Trophoblast cell (in vitro differentiated cells and primary cell): ENCODE data around the gene SLC28A3.

Experiments used
- DNase-seq, 2 donors: peaks; one replicate each; pipeline ENCODE4 v3.0.0-alpha.2; 2016
- H2AFZ ChIP-seq: 2 replicates; pipeline ENCODE4 v1.6.1; 2013; ENCODE audit warnings: low read length, moderate library complexity, mild to moderate bottlenecking; ENCODE audit not compliant: insufficient read depth, poor library complexity
- H2AK5ac ChIP-seq: 2 replicates; pipeline ENCODE4 v1.6.1; 2013; ENCODE audit warnings: mild to moderate bottlenecking, low read length
- H2BK120ac ChIP-seq: 2 replicates; pipeline ENCODE4 v1.6.1; 2013; ENCODE audit warnings: low read length, mild to moderate bottlenecking, moderate library complexity; ENCODE audit not compliant: insufficient read depth, poor library complexity
- H2BK12ac ChIP-seq: 2 replicates; pipeline ENCODE4 v1.6.1; 2013; ENCODE audit warnings: mild to moderate bottlenecking, low read length, moderate library complexity
- H2BK5ac ChIP-seq: 2 replicates; pipeline ENCODE4 v1.6.1; 2013; ENCODE audit warnings: low read length, low read depth, moderate library complexity, mild to moderate bottlenecking; ENCODE audit not compliant: poor library complexity
- H3K14ac ChIP-seq: 2 replicates; pipeline ENCODE4 v1.6.1; 2013; ENCODE audit warnings: mild to moderate bottlenecking, low read length
- H3K18ac ChIP-seq: 2 replicates; pipeline ENCODE4 v1.6.1; 2013; ENCODE audit warnings: mild to moderate bottlenecking, low read length
- H3K23ac ChIP-seq: 2 replicates; pipeline ENCODE4 v1.6.1; 2013; ENCODE audit warnings: low read length
- H3K27ac ChIP-seq: 2 replicates; pipeline ENCODE4 v1.5.1; 2013; ENCODE audit warnings: low read depth, mild to moderate bottlenecking, inconsistent platforms, low read length, moderate library complexity
- H3K27me3 ChIP-seq: 2 replicates; pipeline ENCODE4 v1.6.1; 2013; ENCODE audit warnings: inconsistent platforms, mild to moderate bottlenecking, low read length, moderate library complexity; ENCODE audit not compliant: insufficient read depth
- H3K36me3 ChIP-seq, 2 experiments: 1 replicate in 1 of 2; 2 replicates in 1 of 2; pipeline ENCODE4 v1.6.1; 2013; ENCODE audit warnings: low read length in 2 of 2, mild to moderate bottlenecking in 2 of 2, moderate library complexity in 1 of 2; ENCODE audit not compliant: insufficient read depth in 2 of 2, control insufficient read depth in 1 of 2
- H3K4ac ChIP-seq: 2 replicates; pipeline ENCODE4 v1.6.1; 2013; ENCODE audit warnings: low read depth, mild to moderate bottlenecking, low read length, moderate library complexity
- H3K4me1 ChIP-seq, 2 experiments: 1 replicate in 1 of 2; 2 replicates in 1 of 2; pipeline ENCODE4 v1.6.1; 2013; ENCODE audit warnings: low read length in 2 of 2, mild to moderate bottlenecking in 2 of 2, moderate library complexity in 1 of 2; ENCODE audit not compliant: insufficient read depth in 2 of 2, control insufficient read depth in 1 of 2
- H3K4me2 ChIP-seq: 2 replicates; pipeline ENCODE4 v1.6.1; 2013; ENCODE audit warnings: inconsistent platforms, mild to moderate bottlenecking, low read length, moderate library complexity
- H3K4me3 ChIP-seq: 2 replicates; pipeline ENCODE4 v1.5.1; 2013; ENCODE audit warnings: mild to moderate bottlenecking, low read depth, low read length, inconsistent platforms
- H3K79me1 ChIP-seq: one replicate; pipeline ENCODE4 v1.6.1; 2013; ENCODE audit warnings: low read length
- H3K79me2 ChIP-seq: 2 replicates; pipeline ENCODE4 v1.6.1; 2013; ENCODE audit warnings: low read length, mild to moderate bottlenecking; ENCODE audit not compliant: control insufficient read depth, insufficient read depth, poor library complexity
- H3K9ac ChIP-seq: 2 replicates; pipeline ENCODE4 v1.6.1; 2013; ENCODE audit warnings: mild to moderate bottlenecking, low read length
- H3K9me3 ChIP-seq: 2 replicates; pipeline ENCODE4 v1.6.1; 2013; ENCODE audit warnings: low read depth, mild to moderate bottlenecking, control low read depth, inconsistent platforms, low read length; ENCODE audit not compliant: insufficient read depth
- H4K12ac ChIP-seq: 2 replicates; pipeline ENCODE4 v1.6.1; 2013; ENCODE audit warnings: low read depth, mild to moderate bottlenecking, low read length, moderate library complexity
- H4K8ac ChIP-seq: 2 replicates; pipeline ENCODE4 v1.6.1; 2013; ENCODE audit warnings: low read depth, mild to moderate bottlenecking, low read length, moderate library complexity
- H4K91ac ChIP-seq: one replicate; pipeline ENCODE4 v1.6.1; 2013; ENCODE audit warnings: low read depth, mild to moderate bottlenecking, low read length, moderate library complexity
- WGBS: extraction: QIAGEN DNeasy Blood & Tissue Kit; methylation state at CpG from one replicate; pipeline ENCODE4 v1.1.7; 2013; ENCODE audit warnings: missing lambda C conversion rate; ENCODE audit not compliant: insufficient read length, insufficient coverage; ENCODE audit errors: extremely low coverage; 5-methylcytosine and 5-hydroxymethylcytosine counted together

Gene SLC28A3

DNA sequence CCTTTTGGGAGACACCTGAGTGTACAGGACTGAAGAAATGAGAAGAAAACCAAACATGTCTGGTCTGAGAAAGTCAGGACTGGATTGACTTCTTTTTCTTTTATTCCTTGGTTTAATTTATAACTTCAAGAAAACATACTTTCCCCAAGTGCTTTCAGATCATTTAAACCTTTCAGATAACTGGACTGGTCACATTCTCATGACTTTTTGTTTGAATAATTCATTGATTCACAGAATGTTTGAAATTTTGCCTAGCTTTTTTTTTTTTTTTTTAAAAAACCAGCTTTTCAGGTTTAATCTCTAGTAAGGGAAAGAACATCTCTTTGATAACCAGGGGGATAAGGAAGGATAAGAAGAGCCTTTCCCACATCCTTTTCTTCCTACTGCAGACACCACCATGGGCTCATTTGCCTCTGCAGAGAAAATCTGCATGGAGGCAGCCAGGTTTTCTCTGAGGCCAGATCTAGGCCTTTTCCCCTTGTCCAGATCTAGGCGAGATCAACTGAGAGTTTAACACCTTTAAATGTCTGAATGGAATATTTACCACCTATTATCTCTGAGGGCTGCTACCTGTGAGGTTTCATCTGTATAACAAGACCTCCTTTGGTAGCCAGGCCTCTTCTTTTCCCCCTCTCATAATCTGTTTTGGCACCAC is 45.0 kb upstream of the SLC28A3 start:
- no peak overlapping the region for H4K91ac ChIP-seq
- no peak overlapping the region for H3K4me2 ChIP-seq
- no peaks in the 10 kb centered on the region for H3K9me3 ChIP-seq
- no peak overlapping the region for H2BK5ac ChIP-seq
- no peaks in the 10 kb centered on the region for H3K27me3 ChIP-seq
- no peaks in the 10 kb centered on the region for H3K4me1 ChIP-seq
- no peak overlapping the region for H2BK12ac ChIP-seq
- no peak overlapping the region for H3K4ac ChIP-seq
- no peak overlapping the region for H2AK5ac ChIP-seq
- H2BK120ac ChIP-seq = no peak overlapping the region
- DNase-seq = peak; percentile 17 to 94
- H4K12ac ChIP-seq = no peak overlapping the region
- no CpG with 5 or more reads among the region's 1 CpG for WGBS
- H3K23ac ChIP-seq = no peak overlapping the region
- H2AFZ ChIP-seq = no peak overlapping the region
- H3K4me3 ChIP-seq = no peak overlapping the region
- no peaks in the 10 kb centered on the region for H3K36me3 ChIP-seq
- H3K18ac ChIP-seq = no peak overlapping the region
- H4K8ac ChIP-seq = no peak overlapping the region
- H3K14ac ChIP-seq = no peak overlapping the region
- no peak overlapping the region for H3K9ac ChIP-seq
- H3K79me1 ChIP-seq = no peaks in the 10 kb centered on the region
- no peak overlapping the region for H3K27ac ChIP-seq
- H3K79me2 ChIP-seq = no peaks in the 10 kb centered on the region

DNA sequence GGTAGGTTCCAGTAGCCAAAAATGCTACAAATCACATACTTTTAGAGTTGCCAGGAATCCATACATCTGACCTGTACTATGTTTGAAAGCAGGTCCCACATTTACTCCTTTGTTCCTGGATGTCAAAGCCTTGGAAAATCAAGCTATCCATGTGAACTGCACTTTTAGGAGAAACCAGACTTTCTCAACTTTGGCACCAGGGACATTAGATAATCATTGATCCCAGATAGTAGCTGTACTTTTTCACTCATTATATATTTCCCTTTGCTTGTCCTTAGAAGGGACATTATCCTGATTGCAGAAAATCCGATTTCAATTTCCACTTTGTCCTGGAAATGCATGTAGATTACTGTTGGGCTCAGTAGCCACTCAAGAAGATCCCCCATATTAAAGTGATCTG is 44.1 kb upstream of the SLC28A3 start:
- Histone ChIP-seq H2BK5ac (no peak overlapping the region), H3K4me3 (no peak overlapping the region), H3K36me3 (no peaks in the 10 kb centered on the region), H3K18ac (no peak overlapping the region), H4K91ac (no peak overlapping the region), H2BK12ac (no peak overlapping the region), H4K12ac (no peak overlapping the region), H4K8ac (no peak overlapping the region), H3K79me1 (no peaks in the 10 kb centered on the region), H2BK120ac (no peak overlapping the region), H2AK5ac (no peak overlapping the region), H3K4me2 (no peak overlapping the region), H3K9ac (no peak overlapping the region), H3K79me2 (no peaks in the 10 kb centered on the region), H3K27me3 (no peaks in the 10 kb centered on the region), H2AFZ (no peak overlapping the region), H3K14ac (no peak overlapping the region), H3K27ac (no peak overlapping the region), H3K9me3 (no peaks in the 10 kb centered on the region), H3K23ac (no peak overlapping the region), H3K4me1 (no peaks in the 10 kb centered on the region), H3K4ac (no peak overlapping the region)
- no peak for DNase-seq
- WGBS = no CpG with 5 or more reads among the region's 1 CpG

DNA sequence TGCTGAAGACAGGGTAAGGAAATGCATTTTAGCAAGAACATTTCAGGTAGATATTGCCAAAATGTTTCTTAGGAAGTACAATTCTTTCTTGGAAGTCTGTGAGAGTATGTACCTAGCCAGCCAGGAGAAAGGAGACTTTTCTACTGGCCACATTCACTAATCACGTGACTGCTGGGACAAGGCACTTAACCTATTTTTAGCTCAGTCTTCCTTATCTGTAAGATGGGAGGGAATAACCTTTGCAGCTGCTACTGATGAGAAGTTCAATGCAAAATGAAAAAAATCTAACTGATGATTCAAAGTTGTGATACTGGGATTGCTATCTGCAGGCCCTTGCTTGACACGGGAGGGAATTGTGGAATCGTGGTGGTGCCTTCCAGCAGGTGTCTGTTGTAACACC is 42.6 kb upstream of the SLC28A3 start:
- H2BK12ac ChIP-seq = no peak overlapping the region
- no CpG with 5 or more reads among the region's 3 CpGs for WGBS

DNA sequence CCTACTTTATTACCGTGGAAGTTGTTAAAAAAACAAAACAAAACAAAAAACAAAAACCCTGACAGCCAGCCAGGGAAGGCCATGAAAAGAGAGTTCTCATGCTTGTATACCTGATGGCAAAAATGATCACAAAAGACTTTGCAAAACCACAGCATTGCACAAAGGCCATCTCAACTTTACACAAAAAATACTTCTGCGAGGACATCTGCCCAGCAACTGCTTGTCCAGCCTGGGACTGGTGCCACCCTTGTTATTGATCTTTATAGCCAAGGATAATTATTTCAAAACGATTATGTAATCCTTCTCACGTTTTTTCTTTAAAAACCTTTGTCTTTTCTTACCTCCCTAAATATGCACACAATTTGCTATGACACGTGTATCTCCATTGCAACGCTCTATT is 42.2 kb upstream of the SLC28A3 start:
- H4K91ac ChIP-seq = no peak overlapping the region
- H3K27ac ChIP-seq = no peak overlapping the region
- H4K12ac ChIP-seq = no peak overlapping the region
- no peak overlapping the region for H2BK5ac ChIP-seq
- H3K9me3 ChIP-seq = no peaks in the 10 kb centered on the region
- H2BK12ac ChIP-seq = no peak overlapping the region
- H3K4me2 ChIP-seq = no peak overlapping the region
- H3K79me1 ChIP-seq = no peaks in the 10 kb centered on the region
- no peak overlapping the region for H3K18ac ChIP-seq
- no peak overlapping the region for H2AK5ac ChIP-seq
- no peaks in the 10 kb centered on the region for H3K4me1 ChIP-seq
- H3K4ac ChIP-seq = no peak overlapping the region
- H2AFZ ChIP-seq = no peak overlapping the region
- H3K9ac ChIP-seq = no peak overlapping the region
- H3K27me3 ChIP-seq = no peaks in the 10 kb centered on the region
- no peak for DNase-seq
- no peak overlapping the region for H3K14ac ChIP-seq
- H4K8ac ChIP-seq = no peak overlapping the region
- WGBS = no CpG with 5 or more reads among the region's 6 CpGs
- H2BK120ac ChIP-seq = no peak overlapping the region
- no peak overlapping the region for H3K4me3 ChIP-seq
- no peaks in the 10 kb centered on the region for H3K36me3 ChIP-seq
- no peak overlapping the region for H3K23ac ChIP-seq
- no peaks in the 10 kb centered on the region for H3K79me2 ChIP-seq

More for the DNA sequence above, 42.6 kb upstream of the SLC28A3 start:
- H2AFZ ChIP-seq = no peak overlapping the region
- no peak overlapping the region for H4K8ac ChIP-seq
- H3K18ac ChIP-seq = no peak overlapping the region
- H4K12ac ChIP-seq = no peak overlapping the region
- no peak overlapping the region for H3K23ac ChIP-seq
- H3K4me3 ChIP-seq = no peak overlapping the region
- DNase-seq = peak; percentile 48 to 84
- H3K4me1 ChIP-seq = no peaks in the 10 kb centered on the region
- no peak overlapping the region for H3K9ac ChIP-seq
- H3K27ac ChIP-seq = no peak overlapping the region
- H4K91ac ChIP-seq = no peak overlapping the region
- no peaks in the 10 kb centered on the region for H3K9me3 ChIP-seq
- H3K36me3 ChIP-seq = no peaks in the 10 kb centered on the region
- H2BK120ac ChIP-seq = no peak overlapping the region
- H3K4ac ChIP-seq = no peak overlapping the region
- no peak overlapping the region for H2AK5ac ChIP-seq
- H3K4me2 ChIP-seq = no peak overlapping the region
- no peaks in the 10 kb centered on the region for H3K79me1 ChIP-seq
- H3K79me2 ChIP-seq = no peaks in the 10 kb centered on the region
- H2BK5ac ChIP-seq = no peak overlapping the region
- H3K27me3 ChIP-seq = no peaks in the 10 kb centered on the region
- no peak overlapping the region for H3K14ac ChIP-seq
